ENCODE data around the gene PEAR1. TPM values are rescaled to one million over a fixed set of nuclear protein-coding genes. Genes with fewer than 3 reads are reported as not detected.

Gene PEAR1
- polyA plus RNA-seq, 1 of the 3 experiments (the other 2 are of a cell fraction) = 1.2 TPM

- H3K9me2 ChIP-seq = no peaks in the 10 kb centered on the region
- peaks cover 40 to 63% of the 10 kb centered on the region in 2 experiments; a peak in 3 of 4 replicates for H3K4me1 ChIP-seq (ENCODE audit: control insufficient read depth in 1 of 2, insufficient read depth in 2 of 2, low read depth in 1 of 2, low read length in 1 of 2)
- H3F3A ChIP-seq (replicated peaks; ENCODE audit: insufficient read depth) = peaks cover 24% of the 10 kb centered on the region
- H3K36me3 ChIP-seq (replicated peaks in 1 of 2; ENCODE audit: control insufficient read depth in 1 of 2, insufficient read depth in 2 of 2, low read length in 1 of 2) = no peaks in the 10 kb centered on the region
- H4K20me1 ChIP-seq (ENCODE audit: insufficient read depth) = no peaks in the 10 kb centered on the region
- ChIA-PET POLR2A (interaction anchor here (0.6 kb wide), 1 partner anchor 16 kb away, joined by 3 read pairs; no protein-coding TSS in a partner anchor), CTCF (interaction anchor here (0.6 to 9.4 kb wide), 11 partner anchors 14 to 238 kb away, joined by 3 to 110 read pairs (median 4); no protein-coding TSS in a partner anchor)
- WGBS (ENCODE audit: low lambda C conversion rate) = 52% methylated on average over 9 of the region's 14 CpGs
- no peaks in the 10 kb centered on the region for H3K79me2 ChIP-seq (ENCODE audit: insufficient read depth)
- no peak overlapping the region for H2AFZ ChIP-seq (ENCODE audit: low read depth)
- DNase-seq = no peak
- H3K9ac ChIP-seq = peak overlapping the region; percentile 74
- H3K27ac ChIP-seq (ENCODE audit: low read depth in 2 of 2, low read length in 1 of 2) = peak overlapping the region; percentile 87 to 96
- no peaks in the 10 kb centered on the region for H3K9me3 ChIP-seq
- H3K4me3 ChIP-seq (ENCODE audit: low read depth in 2 of 2, low read length in 1 of 2) = peak overlapping the region in 1 of 2 experiments; percentile 38; a peak in 1 of 4 replicates
- TF ChIP-seq RXRA (IDR thresholded peaks at IDR 0.05; ENCODE audit: borderline replicate concordance, low read depth) (no peak), FOSL2 (IDR thresholded peaks at IDR 0.05; ENCODE audit: borderline replicate concordance, low read depth) (peak; percentile 82; the same call in 1 of the 2 replicates)
- peak overlapping the region; percentile 77 for H3K4me2 ChIP-seq
- H3K27me3 ChIP-seq (ENCODE audit: insufficient read depth) = no peaks in the 10 kb centered on the region
These were observed 3.7 kb downstream of the PEAR1 start for GRCh38 chr1:156897078-156897825.

GRCh38 chr1:156898161-156898566 lies 4.6 kb downstream of the PEAR1 start:
- no peak overlapping the region for H3K4me3 ChIP-seq (ENCODE audit: low read depth in 2 of 2, low read length in 1 of 2)
- H2AFZ ChIP-seq (ENCODE audit: low read depth) = no peak overlapping the region
- H3K36me3 ChIP-seq (replicated peaks in 1 of 2; ENCODE audit: control insufficient read depth in 1 of 2, insufficient read depth in 2 of 2, low read length in 1 of 2) = no peaks in the 10 kb centered on the region
- POLR2A ChIA-PET = interaction anchor here (0.6 kb wide), 1 partner anchor 15 kb away, joined by 3 read pairs; no protein-coding TSS in a partner anchor
- H3K27me3 ChIP-seq (ENCODE audit: insufficient read depth) = no peaks in the 10 kb centered on the region
- peaks cover 24% of the 10 kb centered on the region for H3F3A ChIP-seq (replicated peaks; ENCODE audit: insufficient read depth)
- WGBS (ENCODE audit: low lambda C conversion rate) = 46% methylated on average over 4 of the region's 13 CpGs
- TF ChIP-seq MAX (IDR thresholded peaks at IDR 0.05; ENCODE audit: low read depth) (no peak), USF1 (IDR thresholded peaks at IDR 0.05; ENCODE audit: borderline replicate concordance, low read depth) (no peak), JUND (IDR thresholded peaks at IDR 0.05) (no peak), REST (IDR thresholded peaks at IDR 0.05; ENCODE audit: low read depth, low read length) (no peak), TCF12 (IDR thresholded peaks at IDR 0.05) (no peak)
- H3K4me1 ChIP-seq (ENCODE audit: control insufficient read depth in 1 of 2, insufficient read depth in 2 of 2, low read depth in 1 of 2, low read length in 1 of 2) = peaks cover 40 to 68% of the 10 kb centered on the region in 2 experiments; a peak in 3 of 4 replicates
- CTCF ChIA-PET = interaction anchor here (1.2 to 9.4 kb wide), 8 partner anchors 7 to 239 kb away, joined by 3 to 110 read pairs (median 6); partner anchors contain the start of genes LRRC71 and PEAR1
- peak overlapping the region; percentile 87 to 96 for H3K27ac ChIP-seq (ENCODE audit: low read depth in 2 of 2, low read length in 1 of 2)
- no peaks in the 10 kb centered on the region for H3K9me3 ChIP-seq
- peak overlapping the region; percentile 77 for H3K4me2 ChIP-seq
- no peaks in the 10 kb centered on the region for H3K9me2 ChIP-seq
- peak; percentile 75 for DNase-seq
- H3K9ac ChIP-seq = peak overlapping the region; percentile 74
- H4K20me1 ChIP-seq (ENCODE audit: insufficient read depth) = no peaks in the 10 kb centered on the region
- no peaks in the 10 kb centered on the region for H3K79me2 ChIP-seq (ENCODE audit: insufficient read depth)
